ENCODE results near the gene PI4K2B.

PI4K2B gene

DNA sequence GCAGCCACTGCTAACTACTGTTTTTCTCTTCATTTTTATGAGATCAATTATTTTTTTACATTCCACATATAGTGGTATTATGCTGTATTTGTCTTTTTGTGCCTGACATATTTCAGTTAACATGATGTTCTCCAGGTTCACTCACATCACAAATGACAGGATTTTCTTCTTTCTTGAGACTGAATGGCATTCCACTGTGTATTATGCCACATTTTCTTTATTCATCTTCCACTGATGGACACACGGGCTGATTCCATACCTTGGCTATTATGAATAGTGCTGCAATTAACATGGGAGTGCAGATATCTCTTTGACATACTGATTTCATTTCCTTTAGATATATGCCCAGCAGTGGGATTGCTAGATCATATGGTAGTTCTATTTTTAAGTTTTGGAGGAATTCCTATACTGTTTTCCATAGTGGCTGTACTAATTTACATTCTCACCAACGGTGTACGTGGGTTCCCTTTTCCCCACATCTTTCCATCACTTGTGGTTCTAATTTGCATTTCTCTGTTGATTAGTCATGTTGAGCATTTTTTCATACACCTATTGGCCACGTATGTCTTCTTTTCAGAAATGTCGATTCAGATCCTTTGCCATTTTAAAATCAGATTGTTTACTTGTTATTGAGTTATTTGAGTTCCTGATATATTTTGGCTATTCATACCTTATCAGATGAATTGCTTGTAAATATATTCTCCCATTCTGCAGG lies 63.9 kb downstream of the PI4K2B start:
- no peak overlapping the region for H3K4me3 ChIP-seq (ENCODE audit: low read depth, low read length)
- TF ChIP-seq, protein P1, sequence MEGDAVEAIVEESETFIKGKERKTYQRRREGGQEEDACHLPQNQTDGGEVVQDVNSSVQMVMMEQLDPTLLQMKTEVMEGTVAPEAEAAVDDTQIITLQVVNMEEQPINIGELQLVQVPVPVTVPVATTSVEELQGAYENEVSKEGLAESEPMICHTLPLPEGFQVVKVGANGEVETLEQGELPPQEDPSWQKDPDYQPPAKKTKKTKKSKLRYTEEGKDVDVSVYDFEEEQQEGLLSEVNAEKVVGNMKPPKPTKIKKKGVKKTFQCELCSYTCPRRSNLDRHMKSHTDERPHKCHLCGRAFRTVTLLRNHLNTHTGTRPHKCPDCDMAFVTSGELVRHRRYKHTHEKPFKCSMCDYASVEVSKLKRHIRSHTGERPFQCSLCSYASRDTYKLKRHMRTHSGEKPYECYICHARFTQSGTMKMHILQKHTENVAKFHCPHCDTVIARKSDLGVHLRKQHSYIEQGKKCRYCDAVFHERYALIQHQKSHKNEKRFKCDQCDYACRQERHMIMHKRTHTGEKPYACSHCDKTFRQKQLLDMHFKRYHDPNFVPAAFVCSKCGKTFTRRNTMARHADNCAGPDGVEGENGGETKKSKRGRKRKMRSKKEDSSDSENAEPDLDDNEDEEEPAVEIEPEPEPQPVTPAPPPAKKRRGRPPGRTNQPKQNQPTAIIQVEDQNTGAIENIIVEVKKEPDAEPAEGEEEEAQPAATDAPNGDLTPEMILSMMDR (IDR thresholded peaks at IDR 0.05; ENCODE audit: low read depth, low read length, missing control alignments), result no peak
- DNase-seq (ENCODE audit: low read depth), result no peak

DNA sequence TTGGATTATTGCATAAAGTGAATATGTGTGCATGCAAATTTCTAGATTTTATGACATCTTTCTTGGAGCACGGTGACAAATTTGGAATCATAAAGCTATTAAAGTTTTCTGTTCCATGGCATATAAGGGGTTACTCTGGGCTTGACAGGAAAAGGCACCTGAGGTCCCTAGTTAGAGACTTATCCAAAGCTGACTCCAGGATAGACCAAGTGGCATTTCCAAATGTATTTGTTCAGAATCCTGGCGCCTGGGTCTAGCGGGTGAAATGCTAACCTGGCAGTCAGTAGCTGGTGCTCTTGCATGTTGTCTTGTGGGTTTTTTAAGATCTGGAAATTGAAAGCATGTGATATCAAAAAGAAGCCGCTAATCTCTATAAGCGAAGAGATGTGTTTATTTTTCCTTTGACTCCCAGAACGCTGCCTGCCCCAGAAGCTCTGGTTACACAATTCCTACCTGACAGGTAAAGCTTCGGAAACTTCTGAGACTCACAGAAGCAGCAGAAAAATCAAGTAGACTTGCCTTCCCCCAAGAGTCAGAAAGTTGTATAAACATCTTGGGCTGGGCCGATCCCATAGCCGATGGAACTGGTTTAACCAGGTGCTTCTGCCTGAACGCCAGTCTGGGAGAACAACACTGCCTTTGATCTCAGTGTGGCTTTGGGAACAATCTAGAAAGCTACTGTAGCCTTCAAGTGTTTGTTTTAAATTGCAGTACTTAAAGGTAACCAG lies 65.8 kb downstream of the PI4K2B start:
- H3K4me3 ChIP-seq (ENCODE audit: low read depth, low read length), result no peak overlapping the region
- DNase-seq (ENCODE audit: low read depth), result no peak
- TF ChIP-seq, protein P1 (IDR thresholded peaks at IDR 0.05; ENCODE audit: low read depth, low read length, missing control alignments), result no peak

DNA sequence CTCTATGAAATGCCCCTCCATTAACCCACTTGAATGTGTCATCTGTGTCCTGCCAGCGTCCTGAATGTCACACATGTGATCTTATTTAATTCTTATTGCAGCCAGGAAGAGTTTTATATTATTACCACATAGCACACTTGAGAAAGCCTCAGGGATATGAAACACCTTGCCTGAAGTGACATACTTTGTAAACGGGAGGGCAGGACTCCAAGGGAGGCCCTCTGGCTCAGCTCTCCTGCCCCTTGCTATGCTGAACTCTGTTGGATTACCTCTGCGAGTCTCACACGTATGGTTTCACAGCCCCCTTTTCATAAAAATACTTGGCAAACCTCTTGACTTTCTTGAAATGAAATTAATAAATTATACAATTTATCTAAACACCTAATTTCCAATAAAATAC lies 67.6 kb downstream of the PI4K2B start:
- TF ChIP-seq, protein P1 (IDR thresholded peaks at IDR 0.05; ENCODE audit: low read depth, low read length, missing control alignments), result no peak
- H3K4me3 ChIP-seq (ENCODE audit: low read depth, low read length), result no peak overlapping the region
- DNase-seq (ENCODE audit: low read depth), result no peak

DNA sequence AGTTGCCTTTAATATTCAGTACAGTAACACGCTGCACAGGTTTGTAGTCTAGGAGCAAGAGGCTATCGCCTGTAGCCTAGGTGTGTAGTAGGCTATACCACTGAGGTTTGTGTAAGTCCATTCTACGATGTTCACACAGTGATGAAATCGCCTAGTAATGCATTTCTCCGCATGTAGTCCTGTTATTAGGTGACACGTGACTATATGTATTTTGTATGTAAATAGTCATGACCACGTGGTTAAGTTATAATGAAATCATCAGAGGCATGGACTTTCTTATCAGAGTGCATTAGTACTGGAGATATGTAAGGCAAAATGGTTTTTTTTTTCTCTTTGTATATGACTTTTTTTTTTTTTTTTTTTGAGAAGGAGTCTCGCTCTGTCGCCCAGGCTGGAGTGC lies 68.8 kb downstream of the PI4K2B start:
- H3K4me3 ChIP-seq (ENCODE audit: low read depth, low read length), result no peak overlapping the region
- TF ChIP-seq, protein P1 (IDR thresholded peaks at IDR 0.05; ENCODE audit: low read depth, low read length, missing control alignments), result no peak
- DNase-seq (ENCODE audit: low read depth), result no peak

DNA sequence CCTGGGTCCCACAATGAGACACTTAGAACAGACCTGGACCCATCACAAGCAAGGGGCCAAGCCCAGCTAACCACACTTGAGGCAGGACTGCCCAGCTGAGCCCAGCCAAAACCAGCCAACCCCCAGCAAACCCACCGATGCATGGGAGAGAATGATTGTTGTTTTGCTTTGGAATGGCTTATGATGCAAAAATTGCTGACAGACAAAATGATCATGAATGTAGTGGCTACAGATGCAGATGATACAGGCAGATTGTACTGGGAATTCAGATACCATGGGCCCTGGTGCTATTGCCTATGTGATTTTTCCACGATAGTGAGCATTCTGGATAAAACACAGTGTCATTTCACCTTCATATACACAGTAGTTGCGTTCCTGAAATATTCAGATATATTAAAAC lies 69.7 kb downstream of the PI4K2B start:
- DNase-seq (ENCODE audit: low read depth), result no peak
- no peak overlapping the region for H3K4me3 ChIP-seq (ENCODE audit: low read depth, low read length)
- TF ChIP-seq, protein P1 (IDR thresholded peaks at IDR 0.05; ENCODE audit: low read depth, low read length, missing control alignments), result no peak

DNA sequence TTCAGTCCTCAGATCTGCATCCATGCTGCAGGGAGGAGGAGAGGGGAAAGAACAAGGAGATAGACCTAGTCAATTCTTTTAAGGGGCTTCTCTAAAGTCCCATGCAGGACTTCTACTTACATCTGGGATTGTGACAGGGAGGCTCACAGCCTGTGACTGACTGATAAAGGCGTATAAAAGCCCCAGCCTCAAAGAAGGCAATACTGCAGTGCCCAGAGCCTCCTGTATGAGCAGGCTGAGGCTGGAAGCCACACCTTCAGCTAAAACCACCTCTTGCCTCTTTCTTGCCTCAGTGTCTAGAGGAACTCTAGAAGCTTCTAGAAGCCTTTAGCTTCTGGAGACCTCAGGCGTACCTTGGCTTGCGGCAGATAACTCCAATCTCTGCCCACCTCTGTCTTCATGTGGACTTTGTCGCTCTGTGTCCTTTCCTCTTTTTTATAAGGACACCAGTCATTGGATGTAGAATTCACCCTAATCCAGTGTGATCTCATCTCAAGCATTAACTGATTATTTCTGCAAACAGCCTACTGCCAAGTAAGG lies 72.8 kb downstream of the PI4K2B start:
- DNase-seq (ENCODE audit: low read depth), result no peak
- H3K4me3 ChIP-seq (ENCODE audit: low read depth, low read length), result no peak overlapping the region
- TF ChIP-seq, protein P1 (IDR thresholded peaks at IDR 0.05; ENCODE audit: low read depth, low read length, missing control alignments), result no peak

Data from GM12864 (cell line).